NT2/D1 (cell line): ENCODE data around the gene SEL1L2.
"Not testable (repeated sequence)": the region's sequence is repeated elsewhere in the genome, so short reads cannot be mapped to it uniquely, and the experiment has no call there.

Experiments
- YY1 ChIP-seq: IDR thresholded peaks from 2 replicates; pipeline ENCODE4 v1.6.1; 2011; ENCODE audit not compliant: insufficient read length, insufficient read depth
- ZNF274 ChIP-seq: IDR thresholded peaks from 2 replicates; pipeline ENCODE4 v1.6.1; 2011; ENCODE audit warnings: mild to moderate bottlenecking, low read depth, low read length

DNA sequence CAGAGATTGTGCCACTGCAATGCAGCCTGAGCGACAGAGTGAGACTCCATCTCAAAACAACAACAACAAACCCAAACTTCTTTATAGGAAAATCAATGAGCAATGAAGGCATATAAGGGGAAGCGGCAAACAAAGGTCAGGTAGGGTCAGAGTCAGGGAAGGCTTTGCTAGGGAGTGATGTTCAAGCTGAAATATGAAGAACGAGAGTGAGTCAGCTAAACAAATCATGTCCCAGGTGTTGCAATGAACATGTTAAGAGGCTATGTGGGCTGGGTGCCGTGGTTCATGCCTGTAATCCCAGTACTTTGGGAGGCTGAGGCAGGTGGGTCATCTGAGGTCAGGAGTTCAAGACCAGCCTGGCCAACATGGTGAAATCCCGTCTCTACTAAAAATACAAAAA is 1.5 kb upstream of the SEL1L2 start:
- TF ChIP-seq ZNF274, YY1: not testable (repeated sequence)
